Neuronal stem cell (in vitro differentiated cells): ENCODE data around the gene FRS2.

Source experiments
- DNase-seq: peaks from one replicate; pipeline ENCODE4 v3.0.0-alpha.2; 2013; ENCODE audit warnings: low spot score
- H2AFZ ChIP-seq: one replicate; pipeline ENCODE4 v1.6.1; 2013; ENCODE audit warnings: mild to moderate bottlenecking, low read length, inconsistent platforms
- H2AK5ac ChIP-seq: 2 replicates; pipeline ENCODE4 v1.6.1; 2013; ENCODE audit warnings: low read depth, mild to moderate bottlenecking, inconsistent platforms, low read length, moderate library complexity, mixed read lengths
- H2BK120ac ChIP-seq: 2 replicates; pipeline ENCODE4 v1.6.1; 2013; ENCODE audit warnings: low read depth, mild to moderate bottlenecking, inconsistent platforms, low read length, moderate library complexity, mixed read lengths
- H2BK12ac ChIP-seq: one replicate; pipeline ENCODE4 v1.6.1; 2013; ENCODE audit warnings: low read length, inconsistent platforms
- H2BK15ac ChIP-seq: 2 replicates; pipeline ENCODE4 v1.6.1; 2013; ENCODE audit warnings: mild to moderate bottlenecking, low read length, inconsistent platforms, mixed read lengths
- H2BK5ac ChIP-seq: one replicate; pipeline ENCODE4 v1.6.1; 2013; ENCODE audit warnings: inconsistent platforms, mild to moderate bottlenecking, low read length, moderate library complexity
- H3K14ac ChIP-seq: one replicate; pipeline ENCODE4 v1.6.1; 2013; ENCODE audit warnings: low read length, inconsistent platforms
- H3K18ac ChIP-seq: 2 replicates; pipeline ENCODE4 v1.6.1; 2013; ENCODE audit warnings: low read length, inconsistent platforms
- H3K23ac ChIP-seq: 2 replicates; pipeline ENCODE4 v1.6.1; 2013; ENCODE audit warnings: low read depth, mild to moderate bottlenecking, mixed read lengths, low read length, inconsistent platforms; ENCODE audit not compliant: poor library complexity
- H3K27ac ChIP-seq: replicated peaks from 3 replicates; pipeline ENCODE4 v1.5.1; 2013; ENCODE audit warnings: low read length, inconsistent platforms
- H3K27me3 ChIP-seq, 3 experiments: 2 replicates each; pipeline ENCODE4 v1.6.1; 2013; ENCODE audit warnings: low read length in 3 of 3, mild to moderate bottlenecking in 2 of 3, inconsistent platforms in 1 of 3, low read depth in 1 of 3, mixed read lengths in 1 of 3, moderate library complexity in 1 of 3; ENCODE audit not compliant: control insufficient read depth in 3 of 3, insufficient read depth in 3 of 3
- H3K36me3 ChIP-seq, 2 donors: replicated peaks in 1 of 2; 2 replicates each; pipeline ENCODE4 v1.6.1; 2013; ENCODE audit warnings: low read length in 2 of 2; ENCODE audit not compliant: control insufficient read depth in 2 of 2, insufficient read depth in 2 of 2
- H3K4ac ChIP-seq: 2 replicates; pipeline ENCODE4 v1.6.1; 2013; ENCODE audit warnings: inconsistent platforms, mild to moderate bottlenecking, low read length, moderate library complexity
- H3K4me1 ChIP-seq, 2 donors: 1 replicate in 1 of 2; 2 replicates in 1 of 2; pipeline ENCODE4 v1.6.1; 2013; ENCODE audit warnings: low read length in 2 of 2, low read depth in 1 of 2; ENCODE audit not compliant: control insufficient read depth in 2 of 2, insufficient read depth in 1 of 2
- H3K4me2 ChIP-seq: one replicate; pipeline ENCODE4 v1.6.1; 2013; ENCODE audit warnings: mild to moderate bottlenecking, low read length, inconsistent platforms; ENCODE audit not compliant: insufficient read depth, poor library complexity, severe bottlenecking
- H3K4me3 ChIP-seq, 2 donors: 2 replicates each; pipeline ENCODE4 v1.5.1; 2013; ENCODE audit warnings: low read length in 2 of 2, mild to moderate bottlenecking in 2 of 2, inconsistent platforms in 1 of 2, moderate library complexity in 1 of 2
- H3K79me1 ChIP-seq: one replicate; pipeline ENCODE4 v1.6.1; 2013; ENCODE audit warnings: low read depth, mild to moderate bottlenecking, inconsistent platforms, low read length, moderate library complexity
- H3K9ac ChIP-seq: one replicate; pipeline ENCODE4 v1.6.1; 2013; ENCODE audit warnings: mild to moderate bottlenecking, low read depth, low read length, inconsistent platforms; ENCODE audit not compliant: poor library complexity
- H3K9me3 ChIP-seq, 2 donors: replicated peaks in 1 of 2; 2 replicates each; pipeline versions ENCODE3 to v1.6.1; 2013; ENCODE audit warnings: low read length in 2 of 2, mild to moderate bottlenecking in 2 of 2, inconsistent platforms in 1 of 2, low read depth in 1 of 2, mixed read lengths in 1 of 2, moderate library complexity in 1 of 2; ENCODE audit not compliant: control insufficient read depth in 2 of 2, insufficient read depth in 1 of 2
- H4K8ac ChIP-seq: one replicate; pipeline ENCODE4 v1.6.1; 2013; ENCODE audit warnings: low read depth, mild to moderate bottlenecking, inconsistent platforms, low read length, moderate library complexity
- H4K91ac ChIP-seq: one replicate; pipeline ENCODE4 v1.6.1; 2013; ENCODE audit warnings: low read length, low read depth, mild to moderate bottlenecking, inconsistent platforms; ENCODE audit not compliant: poor library complexity
- WGBS, 2 donors: extraction: QIAGEN DNeasy Blood & Tissue Kit; methylation state at CpG; one replicate each; pipeline ENCODE4 v1.1.7; 2013; ENCODE audit warnings: missing lambda C conversion rate in 2 of 2, mixed read lengths in 1 of 2; ENCODE audit not compliant: insufficient read length in 2 of 2, insufficient replicate concordance in 1 of 2; ENCODE audit errors: extremely low coverage in 2 of 2; 5-methylcytosine and 5-hydroxymethylcytosine counted together

FRS2 gene

GRCh38 chr12:69468237-69469026 is 1.8 kb upstream of the FRS2 start:
- Histone ChIP-seq H3K4ac (no peak overlapping the region), H2AK5ac (no peak overlapping the region), H4K91ac (no peak overlapping the region), H3K9ac (no peak overlapping the region), H2BK15ac (no peak overlapping the region), H3K4me1 (peaks cover 6 to 9% of the 10 kb centered on the region in 2 donors), H2AFZ (peak overlapping the region; percentile 54), H3K27ac (no peak overlapping the region), H3K18ac (no peak overlapping the region), H2BK12ac (no peak overlapping the region), H3K23ac (no peak overlapping the region), H3K4me2 (no peak overlapping the region), H3K79me1 (no peaks in the 10 kb centered on the region), H3K36me3 (peaks cover 0 to 3% of the 10 kb centered on the region in 2 donors), H2BK5ac (no peak overlapping the region), H3K14ac (no peak overlapping the region), H4K8ac (no peak overlapping the region), H3K4me3 (no peak overlapping the region), H2BK120ac (no peak overlapping the region), H3K9me3 (no peaks in the 10 kb centered on the region), H3K27me3 (no peaks in the 10 kb centered on the region)
- no CpG with 5 or more reads among the region's 7 CpGs for WGBS, 2 donors
- DNase-seq, result no peak

- Histone ChIP-seq H3K9ac (no peak overlapping the region), H2BK120ac (no peak overlapping the region), H3K27me3 (no peaks in the 10 kb centered on the region), H3K27ac (peak overlapping the region; percentile 73), H3K4me1 (peaks cover 9 to 10% of the 10 kb centered on the region in 2 donors), H2AK5ac (no peak overlapping the region), H4K91ac (no peak overlapping the region), H4K8ac (no peak overlapping the region), H3K4me2 (peak overlapping the region; percentile 31), H3K9me3 (no peaks in the 10 kb centered on the region), H3K18ac (peak overlapping the region; percentile 59), H2BK5ac (peak overlapping the region; percentile 87), H3K79me1 (no peaks in the 10 kb centered on the region), H2AFZ (peak overlapping the region; percentile 97), H2BK15ac (no peak overlapping the region), H3K23ac (peak overlapping the region; percentile 99), H2BK12ac (no peak overlapping the region), H3K36me3 (peaks cover 0 to 6% of the 10 kb centered on the region in 2 donors), H3K4ac (no peak overlapping the region), H3K4me3 (peak overlapping the region in 1 of 2 donors; percentile 64), H3K14ac (no peak overlapping the region)
- no peak for DNase-seq
- no CpG with 5 or more reads among the region's 10 CpGs for WGBS, 2 donors
Measured at GRCh38 chr12:69469854-69470188, 367 bp upstream of the FRS2 start.

GRCh38 chr12:69471076-69471430 is 865 bp downstream of the FRS2 start:
- H4K8ac ChIP-seq, result no peak overlapping the region
- no peak overlapping the region for H3K18ac ChIP-seq
- H3K27me3 ChIP-seq, result no peaks in the 10 kb centered on the region
- no CpG with 5 or more reads among the region's 7 CpGs for WGBS, 2 donors
- H3K4ac ChIP-seq, result no peak overlapping the region
- H3K14ac ChIP-seq, result no peak overlapping the region
- peak overlapping the region; percentile 97 for H2AFZ ChIP-seq
- H3K79me1 ChIP-seq, result no peaks in the 10 kb centered on the region
- peak overlapping the region; percentile 87 for H2BK5ac ChIP-seq
- peak overlapping the region; percentile 64 to 100 for H3K4me3 ChIP-seq
- H2BK12ac ChIP-seq, result no peak overlapping the region
- H3K9me3 ChIP-seq, result no peaks in the 10 kb centered on the region
- H4K91ac ChIP-seq, result no peak overlapping the region
- H3K4me2 ChIP-seq, result peak overlapping the region; percentile 54
- H3K9ac ChIP-seq, result no peak overlapping the region
- H3K36me3 ChIP-seq, result peaks cover 0 to 6% of the 10 kb centered on the region in 2 donors
- H2BK15ac ChIP-seq, result no peak overlapping the region
- H3K23ac ChIP-seq, result no peak overlapping the region
- peak overlapping the region; percentile 95 for H3K27ac ChIP-seq
- H2BK120ac ChIP-seq, result no peak overlapping the region
- peaks cover 12 to 13% of the 10 kb centered on the region in 2 donors for H3K4me1 ChIP-seq
- no peak overlapping the region for H2AK5ac ChIP-seq
- DNase-seq, result no peak

GRCh38 chr12:69471667-69472385 is 1.6 kb downstream of the FRS2 start:
- Histone ChIP-seq H3K4me3 (peak overlapping the region in 1 of 2 donors; percentile 64), H2BK5ac (no peak overlapping the region), H3K4me2 (no peak overlapping the region), H3K36me3 (peaks cover 0 to 6% of the 10 kb centered on the region in 2 donors), H3K14ac (no peak overlapping the region), H2BK120ac (no peak overlapping the region), H3K23ac (no peak overlapping the region), H3K9ac (no peak overlapping the region), H3K4me1 (peaks cover 16% of the 10 kb centered on the region in 2 donors), H2AK5ac (no peak overlapping the region), H3K27ac (no peak overlapping the region), H3K18ac (no peak overlapping the region), H3K79me1 (no peaks in the 10 kb centered on the region), H3K4ac (no peak overlapping the region), H3K27me3 (no peaks in the 10 kb centered on the region), H4K91ac (no peak overlapping the region), H4K8ac (no peak overlapping the region), H2BK15ac (no peak overlapping the region), H3K9me3 (no peaks in the 10 kb centered on the region), H2AFZ (no peak overlapping the region), H2BK12ac (no peak overlapping the region)
- no peak for DNase-seq
- no CpG with 5 or more reads among the region's 5 CpGs for WGBS, 2 donors
